Right cardiac atrium (tissue), 5 donors: Measurements from ENCODE around the gene SRGAP2C. TPM values are rescaled to one million over a fixed set of nuclear protein-coding genes. Genes with fewer than 3 reads are reported as not detected.
A peak's percentile ranks its signal among the peaks of the same experiment; 100 is the strongest.
"Not testable (repeated sequence)": the region's sequence is repeated elsewhere in the genome, so short reads cannot be mapped to it uniquely, and the experiment has no call there.

Experiments used
- ATAC-seq, 2 donors: fragments of 200-7000 bp; cut with Tn5 transposase; one replicate each; pipeline versions ENCODE4 v1.8.0 to v1.9.1; 2020; ENCODE audit warnings: moderate library complexity in 2 of 2, mild to moderate bottlenecking in 1 of 2
- DNase-seq, 3 donors: peaks; one replicate each; pipeline ENCODE4 v3.0.0-alpha.2; 2020
- H3K27ac ChIP-seq: one replicate; pipeline ENCODE4 v1.5.1; 2013; ENCODE audit warnings: mild to moderate bottlenecking, low read length, control low read depth, moderate library complexity
- H3K27me3 ChIP-seq: one replicate; pipeline ENCODE4 v1.6.1; 2013; ENCODE audit not compliant: control insufficient read depth, insufficient read depth
- H3K4me1 ChIP-seq: one replicate; pipeline ENCODE4 v1.6.1; 2013; ENCODE audit warnings: low read length; ENCODE audit not compliant: control insufficient read depth, insufficient read depth
- H3K4me3 ChIP-seq: one replicate; pipeline ENCODE4 v1.5.1; 2013; ENCODE audit warnings: low read length, control low read depth
- H3K9me3 ChIP-seq: one replicate; pipeline ENCODE4 v1.6.1; 2013; ENCODE audit warnings: low read length; ENCODE audit not compliant: control insufficient read depth
- WGBS: extraction: QIAGEN DNeasy Blood & Tissue Kit; methylation state at CpG from one replicate; pipeline ENCODE4 v1.1.7; 2013; 5-methylcytosine and 5-hydroxymethylcytosine counted together
- intact Hi-C, 4 donors: fragments of 100-400 bp; cut with DNase I; formaldehyde crosslinking; loops; one replicate each; pipeline versions ENCODE4 v1.11.0 to v1.14.0; 2022 to 2023
- polyA plus RNA-seq: library from polyadenylated mRNA; stranded (reverse); fragments of 200-250 nt; gene quantifications from one replicate; pipeline ENCODE4 v1.2.3, GENCODE V29; 2013
- total RNA-seq, 4 donors: library from RNA; stranded (reverse); fragmentation: NEBNext Ultra II Directional; extraction: Animal tissue kit (Norgen Biotek cat#: 25700); gene quantifications; one replicate each; pipeline ENCODE4 v1.2.1, GENCODE V29; 2021
- donor health status: healthy with polysubstance abuse.
- donor health status: DM: no; HTN: yes; CAD: no.
- donor health status: DM: no; HTN: no; CAD: no.
- donor health status: DM: no; HTN: yes; CAD: no; lungs with severe emphysema.
- donor health status: DM: yes; HTN: yes; CAD: no.

Gene SRGAP2C
- total and polyA plus RNA-seq, 5 donors = 6.2 to 28.8 (median 23.6) TPM

DNA sequence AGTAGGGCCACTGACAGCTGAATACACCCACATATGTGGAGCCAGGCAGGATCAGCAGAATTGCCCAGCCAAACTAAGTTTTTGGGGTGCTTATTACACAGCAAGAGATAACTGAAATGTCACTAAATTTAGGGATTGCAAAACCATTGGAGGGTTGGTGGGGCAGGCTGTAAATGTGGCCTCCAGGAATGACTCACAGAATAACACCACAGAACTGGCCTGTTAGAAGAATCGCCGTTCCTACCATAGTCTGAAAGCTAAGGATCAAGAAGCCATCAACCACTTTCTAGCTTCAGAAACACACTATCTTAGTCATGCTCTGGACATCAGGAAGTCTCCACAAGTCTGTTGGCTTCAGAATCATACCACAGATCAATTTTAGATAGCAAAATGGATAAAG lies 24.7 kb upstream of the SRGAP2C start:
- H3K27ac ChIP-seq, H3K27me3 ChIP-seq, H3K4me1 ChIP-seq, intact Hi-C loops, H3K9me3 ChIP-seq, DNase-seq, ATAC-seq, H3K4me3 ChIP-seq: not testable (repeated sequence)
- WGBS = 94% methylated on average over 2 of the region's 2 CpGs

DNA sequence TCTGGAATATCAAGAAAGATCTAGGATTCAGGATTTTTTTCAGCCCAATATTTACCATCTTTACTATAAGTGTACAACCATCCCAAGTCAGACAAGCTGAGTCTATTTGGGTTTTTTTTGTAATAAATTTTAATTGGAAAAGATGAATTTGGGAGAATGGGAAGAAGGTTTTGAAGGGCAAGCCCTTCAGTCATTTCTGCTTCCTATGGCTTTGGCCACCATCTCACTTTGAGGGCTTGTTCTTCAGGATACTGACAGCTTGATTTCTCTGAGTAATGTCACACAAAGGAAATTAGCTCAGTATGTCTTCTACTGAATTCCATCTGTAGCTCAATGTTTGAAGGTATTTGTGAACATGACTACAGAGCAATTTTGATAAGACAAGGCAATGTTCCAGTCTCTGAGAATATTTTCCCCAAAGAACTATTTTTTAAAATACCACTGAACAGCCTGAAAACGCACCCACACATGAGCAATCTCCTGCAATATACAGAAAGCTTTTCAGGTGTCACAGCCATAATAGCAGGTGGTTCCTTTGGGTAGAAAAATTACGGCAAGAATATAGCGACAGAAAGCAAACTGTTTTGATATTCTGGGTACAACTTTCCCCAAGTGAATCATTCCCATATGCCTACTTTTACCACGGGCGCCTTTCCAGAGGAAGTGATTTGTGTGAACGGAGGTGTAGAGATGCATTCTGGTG lies 23.4 kb upstream of the SRGAP2C start:
- DNase-seq, ATAC-seq: not testable (repeated sequence)
- 87% methylated on average over 3 of the region's 6 CpGs for WGBS

DNA sequence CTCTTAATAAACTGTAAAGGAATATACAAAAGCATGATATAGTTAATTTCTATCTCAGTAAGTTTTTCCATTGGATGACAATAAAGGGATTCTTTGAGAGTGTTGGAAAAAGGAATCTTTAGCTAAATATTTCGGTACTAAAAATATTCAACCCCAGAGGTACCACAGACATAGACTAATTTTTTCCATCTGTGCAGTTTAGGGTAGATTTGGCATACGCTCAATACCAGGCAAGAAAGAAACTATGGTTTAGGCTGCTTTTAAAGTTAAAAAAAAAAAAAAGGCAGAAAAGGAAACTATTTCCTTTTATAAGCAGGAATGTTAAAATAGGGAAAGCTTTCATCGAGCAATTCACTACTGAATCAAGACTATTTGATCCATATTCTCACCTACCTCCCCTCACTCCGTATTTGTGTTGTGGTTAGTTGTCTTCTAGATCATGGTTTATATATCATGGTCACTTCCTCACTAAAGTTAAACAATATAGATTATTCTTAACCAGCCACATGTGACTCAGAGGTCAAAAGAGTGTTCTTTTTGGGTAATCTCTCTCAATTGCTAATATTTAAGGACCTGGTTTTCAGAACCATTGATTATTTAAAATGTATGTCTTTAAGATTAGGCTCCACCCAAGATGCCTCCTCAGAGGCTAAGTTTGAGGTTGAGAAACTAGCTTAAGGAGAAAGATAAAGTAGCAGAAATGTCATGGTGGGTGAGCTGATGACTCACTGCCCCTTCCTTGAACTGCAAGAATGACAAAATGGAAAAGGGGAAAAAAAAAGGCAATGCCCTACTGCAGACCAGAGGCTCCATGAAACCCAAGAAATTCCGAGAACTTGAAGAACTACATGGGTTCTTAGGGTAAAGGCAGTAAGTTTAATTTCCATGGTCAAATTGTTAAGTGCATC lies 20.7 kb upstream of the SRGAP2C start:
- H3K27ac ChIP-seq, H3K4me3 ChIP-seq, intact Hi-C loops, H3K9me3 ChIP-seq, H3K4me1 ChIP-seq, DNase-seq, H3K27me3 ChIP-seq: not testable (repeated sequence)
- WGBS = 71% methylated on average over 4 of the region's 5 CpGs
- ATAC-seq = peak in 1 of 2 donors; percentile 47

More for the DNA sequence above, 23.4 kb upstream of the SRGAP2C start:
- H3K27ac ChIP-seq, H3K9me3 ChIP-seq, H3K4me1 ChIP-seq, intact Hi-C loops, H3K27me3 ChIP-seq, H3K4me3 ChIP-seq: not testable (repeated sequence)

DNA sequence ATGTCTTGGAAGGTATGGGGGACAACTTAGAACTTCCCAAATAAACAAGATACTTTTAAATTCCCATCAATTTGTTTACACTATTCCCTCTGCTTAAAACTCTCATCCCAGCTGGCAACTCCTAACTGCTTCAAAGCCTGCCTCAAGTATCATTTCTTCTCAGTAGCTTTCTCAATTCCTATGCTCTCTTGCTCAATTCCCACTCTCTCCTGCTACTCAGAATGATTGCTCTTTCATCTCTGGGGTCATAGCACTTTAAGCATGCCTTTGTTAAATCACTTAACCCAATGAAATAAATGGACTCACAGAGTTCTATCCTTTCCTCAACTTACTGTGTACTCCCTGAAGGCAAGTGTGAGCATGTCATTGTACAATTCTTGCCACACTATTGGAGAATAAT lies 19.5 kb upstream of the SRGAP2C start:
- H3K9me3 ChIP-seq, intact Hi-C loops, H3K27me3 ChIP-seq, ATAC-seq, H3K4me1 ChIP-seq, DNase-seq, H3K27ac ChIP-seq, H3K4me3 ChIP-seq: not testable (repeated sequence)

DNA sequence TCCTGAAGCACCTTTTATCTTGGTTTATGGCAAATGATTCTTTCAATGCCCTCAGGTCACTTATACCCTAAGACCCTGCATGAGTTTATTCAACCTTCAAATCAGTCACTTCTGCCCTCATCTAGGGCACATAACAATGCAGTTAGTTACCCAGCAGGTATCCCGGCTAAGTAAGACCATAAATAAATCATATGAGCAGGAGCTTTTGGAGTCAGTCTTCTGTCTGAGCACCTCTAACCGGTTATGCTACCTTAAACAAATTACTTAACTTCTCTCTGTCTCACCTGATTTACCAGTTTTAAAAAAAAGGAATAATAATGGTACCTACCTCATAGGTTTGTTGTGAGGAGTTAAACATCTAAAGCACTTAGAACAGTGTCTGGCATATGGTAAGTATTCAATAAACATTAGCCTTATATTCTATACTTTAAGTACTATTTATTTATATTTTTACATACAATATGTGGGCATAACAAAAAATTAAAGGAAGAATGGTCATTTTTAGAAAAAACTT lies 17.5 kb upstream of the SRGAP2C start:
- H3K27me3 ChIP-seq, H3K4me1 ChIP-seq, DNase-seq, H3K9me3 ChIP-seq, intact Hi-C loops, H3K4me3 ChIP-seq, ATAC-seq, H3K27ac ChIP-seq: not testable (repeated sequence)
- 94% methylated on average over 2 of the region's 2 CpGs for WGBS

DNA sequence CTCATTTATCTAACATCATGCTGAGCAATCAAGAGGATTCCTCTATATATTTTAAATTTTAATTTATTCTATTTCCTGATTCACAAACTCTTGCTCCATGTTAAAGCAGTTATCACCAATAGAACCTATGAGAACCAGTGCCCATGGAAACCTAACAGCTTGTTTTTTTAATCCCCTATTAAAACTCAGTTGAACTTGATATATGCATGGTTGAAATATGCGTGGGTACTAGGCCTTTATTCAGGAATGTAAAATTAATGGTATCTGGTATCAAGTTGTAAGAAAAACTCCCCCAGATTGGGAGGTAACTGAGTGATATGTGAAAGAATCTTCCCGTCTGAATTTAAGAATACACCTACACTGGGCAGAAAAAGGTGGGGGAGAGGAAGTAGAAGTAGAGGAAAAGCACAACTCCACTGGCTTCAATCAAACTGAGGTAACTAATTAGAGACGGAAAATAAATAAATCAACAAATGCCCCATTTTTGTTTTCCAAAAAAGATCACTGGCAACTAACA lies 16.6 kb upstream of the SRGAP2C start:
- DNase-seq, H3K9me3 ChIP-seq, H3K4me3 ChIP-seq, H3K27me3 ChIP-seq, ATAC-seq, H3K27ac ChIP-seq, H3K4me1 ChIP-seq, intact Hi-C loops: not testable (repeated sequence)
- WGBS = 98% methylated on average over 2 of the region's 3 CpGs

DNA sequence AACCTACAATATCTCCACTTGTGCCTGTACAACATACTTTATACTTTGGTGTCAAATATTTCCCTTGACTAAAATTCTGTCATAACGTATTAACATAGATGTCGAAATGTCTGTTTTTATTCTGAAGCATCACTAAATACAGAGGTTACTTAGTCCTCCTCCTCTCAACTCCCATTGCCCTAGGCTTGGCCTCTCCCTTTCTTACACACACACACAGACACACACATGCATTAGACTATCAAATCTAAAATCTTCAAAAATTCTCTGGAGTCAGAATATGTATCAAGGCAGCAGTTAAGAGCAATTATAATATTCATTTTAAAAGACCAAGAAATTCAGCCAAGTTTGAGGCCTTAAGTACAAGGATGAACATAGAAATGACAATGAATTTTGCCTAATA lies 8.1 kb upstream of the SRGAP2C start:
- ATAC-seq, intact Hi-C loops: not testable (repeated sequence)

DNA sequence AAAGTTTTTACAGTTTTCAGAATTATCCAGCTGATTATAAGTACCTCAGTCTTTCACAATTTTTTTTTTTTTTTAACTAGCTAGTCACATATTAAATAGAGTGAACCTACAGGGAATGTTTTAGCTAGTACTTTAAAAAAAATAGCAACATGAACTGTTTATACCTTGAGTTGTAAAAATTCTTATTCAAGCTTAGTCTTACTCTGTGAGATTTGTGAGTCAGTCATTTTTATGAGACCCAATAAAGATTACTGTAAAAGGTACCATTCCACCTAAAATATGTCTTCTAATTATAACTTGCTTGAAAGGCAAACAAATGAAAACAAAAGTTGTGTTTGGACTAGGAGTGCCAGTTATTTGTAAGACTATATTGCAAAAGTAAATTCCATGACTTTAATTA lies 6.6 kb upstream of the SRGAP2C start:
- DNase-seq, H3K9me3 ChIP-seq, H3K4me1 ChIP-seq, H3K27ac ChIP-seq, ATAC-seq, H3K27me3 ChIP-seq, intact Hi-C loops, H3K4me3 ChIP-seq: not testable (repeated sequence)

More for the DNA sequence above, 8.1 kb upstream of the SRGAP2C start:
- 90% methylated on average over 2 of the region's 2 CpGs for WGBS
- not testable (repeated sequence) for H3K4me3 ChIP-seq, DNase-seq, H3K27me3 ChIP-seq, H3K4me1 ChIP-seq, H3K27ac ChIP-seq, H3K9me3 ChIP-seq

DNA sequence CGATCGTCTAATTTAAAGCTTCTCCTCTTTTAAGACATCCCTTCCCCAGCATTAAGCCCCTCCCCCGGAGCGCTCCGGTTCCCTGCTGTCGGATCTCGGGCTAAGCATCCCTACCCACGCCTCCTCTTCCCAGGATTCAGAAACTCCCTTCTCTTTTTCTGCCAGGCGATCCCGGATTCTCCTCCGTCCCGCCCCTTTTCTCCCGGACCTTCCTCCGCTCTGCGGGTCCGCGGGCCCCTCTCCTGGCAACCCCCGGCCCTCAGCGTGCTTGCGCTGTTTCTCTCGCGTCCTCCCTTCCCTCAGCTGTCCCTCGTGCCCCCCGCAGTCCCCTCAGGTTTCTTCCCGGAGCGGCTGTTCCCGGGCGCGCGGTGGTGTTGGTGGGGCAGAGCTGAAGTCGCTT lies 908 bp upstream of the SRGAP2C start:
- peak; percentile 9 to 58 (median 27) for DNase-seq
- H3K27me3 ChIP-seq, ATAC-seq, H3K9me3 ChIP-seq, H3K4me1 ChIP-seq, H3K27ac ChIP-seq, intact Hi-C loops: not testable (repeated sequence)
- WGBS = under 1% methylated on average over 17 of the region's 31 CpGs
- peak overlapping the region; percentile 20 for H3K4me3 ChIP-seq

DNA sequence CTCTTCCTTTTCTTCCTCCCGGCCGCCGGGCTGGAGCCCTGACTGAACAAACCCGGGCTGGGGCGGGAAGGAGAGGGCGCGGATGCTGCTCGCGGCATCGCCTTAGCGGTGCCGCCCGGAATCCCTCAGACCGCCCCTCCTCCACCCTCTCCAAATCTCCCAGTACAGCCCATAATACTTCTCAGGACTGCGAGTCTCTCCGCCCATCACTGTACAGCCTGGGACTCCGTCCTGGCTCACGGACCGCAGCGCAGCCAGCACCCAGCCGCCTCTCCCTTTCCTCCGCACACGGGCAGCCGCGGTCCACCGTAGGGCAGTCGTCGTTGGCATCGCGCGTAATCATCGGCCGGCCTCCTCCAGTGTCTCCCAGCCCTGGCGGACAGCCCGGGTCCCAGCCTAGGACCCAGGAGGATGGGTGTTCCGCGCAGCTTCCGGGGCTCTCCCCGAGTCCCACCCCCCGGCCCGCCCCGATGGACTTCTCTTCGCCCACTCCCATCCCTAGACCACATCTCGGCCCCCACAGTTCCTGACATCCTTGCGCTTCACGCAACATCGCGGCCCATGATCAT lies 449 bp downstream of the SRGAP2C start:
- H3K27ac ChIP-seq, H3K9me3 ChIP-seq, intact Hi-C loops, H3K27me3 ChIP-seq, H3K4me3 ChIP-seq, H3K4me1 ChIP-seq: not testable (repeated sequence)
- WGBS = no CpG with 5 or more reads among the region's 48 CpGs
- DNase-seq (peak in 2 of 3 donors; percentile 59 to 70), ATAC-seq (peak; percentile 56 to 65)

DNA sequence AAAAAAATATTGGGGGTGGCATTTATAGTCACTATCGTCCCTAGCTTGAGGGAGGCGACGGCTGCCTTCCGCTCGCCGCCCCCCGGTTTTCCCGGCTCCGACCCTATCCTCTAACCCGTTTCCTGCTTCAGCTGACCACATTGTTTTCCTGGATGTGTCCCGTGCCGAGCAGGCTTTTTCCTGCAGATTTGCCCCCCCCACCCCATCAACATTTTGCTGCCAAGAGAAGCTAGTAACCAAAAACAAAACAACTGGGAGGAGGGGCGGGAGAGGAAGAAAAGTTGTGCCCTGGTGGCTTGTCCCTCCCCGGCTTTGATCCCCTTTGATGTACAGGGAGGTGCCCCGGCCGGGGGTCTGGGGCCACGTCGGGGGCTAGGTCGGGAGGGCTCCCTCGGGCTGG lies 1.4 kb downstream of the SRGAP2C start:
- H3K27me3 ChIP-seq, H3K4me3 ChIP-seq, ATAC-seq, H3K27ac ChIP-seq, H3K9me3 ChIP-seq, H3K4me1 ChIP-seq, intact Hi-C loops: not testable (repeated sequence)
- DNase-seq = peak in 2 of 3 donors; percentile 30 to 69
- WGBS = 0% methylated on average over 4 of the region's 20 CpGs
